ENCODE data around the gene NPIPB9. TPM values are rescaled to one million over a fixed set of nuclear protein-coding genes. Genes with fewer than 3 reads are reported as not detected.
A peak's percentile ranks its signal among the peaks of the same experiment; 100 is the strongest.

The NPIPB9 gene
- total and polyA plus RNA-seq, 8 donors, result 0.47 to 4.5 (median 2.5) TPM

DNA sequence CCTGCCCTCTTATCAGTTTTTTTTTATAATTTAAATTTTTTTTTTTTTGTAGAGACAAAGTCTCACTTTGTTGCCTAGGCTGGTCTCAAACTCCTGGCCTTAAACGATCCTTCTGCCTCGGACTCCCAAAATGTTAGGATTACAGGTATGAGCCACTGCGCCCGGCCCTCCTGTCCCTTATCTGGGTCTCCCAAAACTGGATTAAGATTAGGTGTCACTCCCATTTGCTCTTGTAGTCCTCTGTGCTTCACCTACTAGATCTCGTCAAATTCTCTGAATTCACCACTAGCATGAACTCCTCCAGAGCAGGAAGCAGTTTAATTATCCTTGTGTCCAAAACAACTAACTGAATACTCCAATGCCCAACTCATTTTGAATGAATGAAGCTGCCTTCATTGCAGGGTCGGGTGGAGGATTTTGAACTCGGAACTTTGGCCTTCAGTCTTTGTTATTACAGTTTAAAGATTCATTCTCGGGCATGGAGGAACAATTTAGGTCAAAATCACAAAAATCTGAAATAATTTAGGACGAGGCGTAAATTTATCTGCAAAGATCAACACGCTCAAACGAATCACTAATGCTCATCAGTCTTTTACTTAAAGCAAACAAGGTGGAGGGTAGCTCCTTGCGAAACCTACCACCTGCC, 70.4 kb downstream of the NPIPB9 start:
- no peaks in the 10 kb centered on the region for H3K27me3 ChIP-seq
- intact Hi-C loops (cut with DNase I), result loop anchor here in 1 of 2 donors (10.0 kb wide), 1 partner anchor 113 kb away; the partner anchor contains the start of gene CD19
- ATAC-seq (no peak), DNase-seq (peak in 1 of 4 donors; percentile 34)
- peaks cover 0 to 19% of the 10 kb centered on the region in 2 donors for H3K36me3 ChIP-seq
- H3K4me3 ChIP-seq, result peak overlapping the region; percentile 99
- H3K9me3 ChIP-seq, result no peaks in the 10 kb centered on the region
- peaks cover 11 to 41% of the 10 kb centered on the region in 2 donors for H3K4me1 ChIP-seq
- peak overlapping the region; percentile 97 to 99 for H3K27ac ChIP-seq
- TF ChIP-seq, protein P1, sequence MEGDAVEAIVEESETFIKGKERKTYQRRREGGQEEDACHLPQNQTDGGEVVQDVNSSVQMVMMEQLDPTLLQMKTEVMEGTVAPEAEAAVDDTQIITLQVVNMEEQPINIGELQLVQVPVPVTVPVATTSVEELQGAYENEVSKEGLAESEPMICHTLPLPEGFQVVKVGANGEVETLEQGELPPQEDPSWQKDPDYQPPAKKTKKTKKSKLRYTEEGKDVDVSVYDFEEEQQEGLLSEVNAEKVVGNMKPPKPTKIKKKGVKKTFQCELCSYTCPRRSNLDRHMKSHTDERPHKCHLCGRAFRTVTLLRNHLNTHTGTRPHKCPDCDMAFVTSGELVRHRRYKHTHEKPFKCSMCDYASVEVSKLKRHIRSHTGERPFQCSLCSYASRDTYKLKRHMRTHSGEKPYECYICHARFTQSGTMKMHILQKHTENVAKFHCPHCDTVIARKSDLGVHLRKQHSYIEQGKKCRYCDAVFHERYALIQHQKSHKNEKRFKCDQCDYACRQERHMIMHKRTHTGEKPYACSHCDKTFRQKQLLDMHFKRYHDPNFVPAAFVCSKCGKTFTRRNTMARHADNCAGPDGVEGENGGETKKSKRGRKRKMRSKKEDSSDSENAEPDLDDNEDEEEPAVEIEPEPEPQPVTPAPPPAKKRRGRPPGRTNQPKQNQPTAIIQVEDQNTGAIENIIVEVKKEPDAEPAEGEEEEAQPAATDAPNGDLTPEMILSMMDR (IDR thresholded peaks at IDR 0.05), result no peak

Small RNA genes lying within 50 kb of the gene (microRNA-seq; reads per million reads assigned to microRNA genes)
- gene MIR6862-2, result 0 reads per million in 2 donors

Other genes with a start within 250 kb of the NPIPB9 start
- gene IL27, start 245.0 kb upstream of the NPIPB9 start, total RNA-seq, result under 1 TPM in 1 of 2 donors, not detected in 1; 0.94 TPM
- under 1 TPM in 1 of 6 donors, not detected in 5; 0.38 TPM for gene IL27, start 245.0 kb upstream of the NPIPB9 start, polyA plus RNA-seq (ENCODE audit: insufficient read length in 6 of 6)
- gene NUPR1, start 212.8 kb upstream of the NPIPB9 start, total RNA-seq, result 100 to 1,000 TPM; 141 to 142 TPM
- gene NUPR1, start 212.8 kb upstream of the NPIPB9 start, polyA plus RNA-seq (ENCODE audit: insufficient read length in 6 of 6), result 10 to 100 TPM; 31.3 to 45.8 (median 35.4) TPM
- 10 to 100 TPM; 16.6 to 27.4 TPM for gene SGF29, start 197.9 kb upstream of the NPIPB9 start, total RNA-seq
- 10 to 100 TPM; 12.1 to 29.8 (median 21.8) TPM for gene SGF29, start 197.9 kb upstream of the NPIPB9 start, polyA plus RNA-seq (ENCODE audit: insufficient read length in 6 of 6)
- gene SULT1A2, start 154.7 kb upstream of the NPIPB9 start, total RNA-seq, result 10 to 100 TPM in 1 of 2 donors, 1 to 10 TPM in 1; 5.2 to 16.6 TPM
- gene SULT1A2, start 154.7 kb upstream of the NPIPB9 start, polyA plus RNA-seq (ENCODE audit: insufficient read length in 6 of 6), result 1 to 10 TPM; 2.9 to 3.9 (median 3.7) TPM
- gene SULT1A1, start 141.7 kb upstream of the NPIPB9 start, total RNA-seq, result 10 to 100 TPM; 38.6 to 68.6 TPM
- 10 to 100 TPM; 21.8 to 45.3 (median 34.4) TPM for gene SULT1A1, start 141.7 kb upstream of the NPIPB9 start, polyA plus RNA-seq (ENCODE audit: insufficient read length in 6 of 6)
- under 1 TPM; 0.16 to 0.38 TPM for gene NPIPB8, start 113.7 kb upstream of the NPIPB9 start, total RNA-seq
- gene NPIPB8, start 113.7 kb upstream of the NPIPB9 start, polyA plus RNA-seq (ENCODE audit: insufficient read length in 6 of 6), result 1 to 10 TPM; 1.1 to 6.0 (median 2.2) TPM
- 100 to 1,000 TPM; 354 to 395 TPM for gene EIF3C, start 40.3 kb upstream of the NPIPB9 start, total RNA-seq
- 100 to 1,000 TPM; 273 to 478 (median 321) TPM for gene EIF3C, start 40.3 kb upstream of the NPIPB9 start, polyA plus RNA-seq (ENCODE audit: insufficient read length in 6 of 6)
- 100 to 1,000 TPM; 114 to 153 TPM for gene ATXN2L, start 71.2 kb downstream of the NPIPB9 start, total RNA-seq
- gene ATXN2L, start 71.2 kb downstream of the NPIPB9 start, polyA plus RNA-seq (ENCODE audit: insufficient read length in 6 of 6), result 100 to 1,000 TPM in 2 of 6 donors, 10 to 100 TPM in 4; 87.2 to 144 (median 98.4) TPM
- gene TUFM, start 94.6 kb downstream of the NPIPB9 start, total RNA-seq, result 100 to 1,000 TPM; 146 to 176 TPM
- 100 to 1,000 TPM; 156 to 205 (median 170) TPM for gene TUFM, start 94.6 kb downstream of the NPIPB9 start, polyA plus RNA-seq (ENCODE audit: insufficient read length in 6 of 6)
- gene SH2B1, start 112.1 kb downstream of the NPIPB9 start, total RNA-seq, result 10 to 100 TPM; 36.9 to 42.4 TPM
- 10 to 100 TPM; 50.0 to 63.1 (median 55.5) TPM for gene SH2B1, start 112.1 kb downstream of the NPIPB9 start, polyA plus RNA-seq (ENCODE audit: insufficient read length in 6 of 6)
- under 1 TPM; 0.38 to 0.68 TPM for gene ATP2A1, start 126.7 kb downstream of the NPIPB9 start, total RNA-seq
- 1 to 10 TPM; 1.8 to 3.1 (median 2.9) TPM for gene ATP2A1, start 126.7 kb downstream of the NPIPB9 start, polyA plus RNA-seq (ENCODE audit: insufficient read length in 6 of 6)
- gene RABEP2, start 173.5 kb downstream of the NPIPB9 start, total RNA-seq, result 10 to 100 TPM; 21.4 to 24.5 TPM
- gene RABEP2, start 173.5 kb downstream of the NPIPB9 start, polyA plus RNA-seq (ENCODE audit: insufficient read length in 6 of 6), result 10 to 100 TPM; 22.8 to 35.8 (median 24.8) TPM
- gene CD19, start 180.2 kb downstream of the NPIPB9 start, total RNA-seq, result under 1 TPM; 0.29 to 0.52 TPM
- under 1 TPM; 0.42 to 0.85 (median 0.59) TPM for gene CD19, start 180.2 kb downstream of the NPIPB9 start, polyA plus RNA-seq (ENCODE audit: insufficient read length in 6 of 6)
- gene NFATC2IP, start 199.2 kb downstream of the NPIPB9 start, total RNA-seq, result 10 to 100 TPM; 37.3 to 42.4 TPM
- gene NFATC2IP, start 199.2 kb downstream of the NPIPB9 start, polyA plus RNA-seq (ENCODE audit: insufficient read length in 6 of 6), result 10 to 100 TPM; 60.5 to 76.7 (median 72.7) TPM
- gene SPNS1, start 223.0 kb downstream of the NPIPB9 start, total RNA-seq, result 10 to 100 TPM; 52.8 to 61.5 TPM
- 10 to 100 TPM; 27.3 to 37.2 (median 29.9) TPM for gene SPNS1, start 223.0 kb downstream of the NPIPB9 start, polyA plus RNA-seq (ENCODE audit: insufficient read length in 6 of 6)
- gene LAT, start 233.3 kb downstream of the NPIPB9 start, total RNA-seq, result 10 to 100 TPM in 1 of 2 donors, 1 to 10 TPM in 1; 5.8 to 14.0 TPM
- 1 to 10 TPM; 5.1 to 7.9 (median 7.0) TPM for gene LAT, start 233.3 kb downstream of the NPIPB9 start, polyA plus RNA-seq (ENCODE audit: insufficient read length in 6 of 6)